GM18868 (cell line): ENCODE data around the gene TJP2.

Experiments used
- ATAC-seq: cut with Tn5 transposase; IDR thresholded peaks from one replicate; pipeline ENCODE4 v1.9.1; 2021; ENCODE audit warnings: mild to moderate bottlenecking, moderate library complexity; ENCODE audit not compliant: unreplicated experiment

Gene TJP2

DNA sequence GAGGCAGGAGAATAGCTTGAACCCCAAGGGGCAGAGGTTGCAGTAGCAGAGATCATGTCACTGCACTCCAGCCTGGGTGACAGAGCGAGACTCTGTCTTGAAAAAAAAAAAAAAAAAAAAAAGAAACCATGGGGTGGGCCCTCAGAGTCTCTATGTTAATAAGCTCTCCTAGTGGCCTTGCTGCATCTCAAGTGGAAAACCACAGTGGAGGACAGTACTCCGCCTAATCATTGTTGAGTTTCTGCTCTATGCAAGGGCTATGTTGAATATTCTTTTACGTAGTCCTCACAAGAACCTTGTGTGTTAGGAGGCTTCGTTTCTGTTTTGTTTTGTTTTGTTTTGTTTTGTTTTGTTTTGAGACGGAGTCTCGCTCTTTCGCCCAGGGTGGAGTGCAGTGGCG lies 48.9 kb downstream of the TJP2 start:
- ATAC-seq: no peak

DNA sequence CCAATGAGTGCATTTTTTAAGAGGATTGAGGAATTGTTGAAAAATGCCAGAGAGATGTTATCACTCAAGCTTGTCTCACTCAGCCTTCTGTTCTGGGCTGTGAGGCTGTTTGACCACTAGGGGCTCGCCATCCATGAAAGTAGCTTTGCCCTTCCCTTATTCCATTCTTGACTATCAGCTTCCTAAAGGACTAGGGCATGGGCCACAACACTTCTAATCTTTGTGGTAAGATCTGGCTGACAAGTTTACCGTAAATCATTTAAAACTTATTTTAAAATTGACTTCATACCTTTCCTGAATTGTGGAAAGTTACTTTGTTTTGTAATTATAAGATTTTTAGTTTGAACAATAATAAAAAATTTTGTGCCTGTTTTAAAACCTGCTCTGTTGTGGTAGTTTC lies 49.5 kb downstream of the TJP2 start:
- no peak for ATAC-seq

DNA sequence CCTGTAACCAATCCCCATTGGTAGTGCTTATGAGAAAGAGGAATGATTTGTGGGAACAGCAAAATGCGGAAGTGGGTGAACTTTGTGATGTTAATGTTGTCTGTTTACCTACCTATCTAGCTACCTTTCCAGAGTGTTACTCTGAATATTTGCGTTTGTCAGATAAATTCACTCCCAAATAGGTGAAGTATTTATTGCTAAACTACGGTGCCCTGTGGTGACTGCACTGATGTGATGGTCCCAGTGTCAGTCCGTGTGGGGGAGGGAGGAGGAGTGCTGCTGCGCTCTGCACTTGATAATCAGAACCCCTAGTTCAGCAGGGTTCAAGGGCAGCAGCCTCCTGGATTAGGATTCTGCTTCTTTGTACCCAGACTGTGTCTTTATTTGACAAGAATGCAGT lies 55.3 kb downstream of the TJP2 start:
- ATAC-seq: no peak

DNA sequence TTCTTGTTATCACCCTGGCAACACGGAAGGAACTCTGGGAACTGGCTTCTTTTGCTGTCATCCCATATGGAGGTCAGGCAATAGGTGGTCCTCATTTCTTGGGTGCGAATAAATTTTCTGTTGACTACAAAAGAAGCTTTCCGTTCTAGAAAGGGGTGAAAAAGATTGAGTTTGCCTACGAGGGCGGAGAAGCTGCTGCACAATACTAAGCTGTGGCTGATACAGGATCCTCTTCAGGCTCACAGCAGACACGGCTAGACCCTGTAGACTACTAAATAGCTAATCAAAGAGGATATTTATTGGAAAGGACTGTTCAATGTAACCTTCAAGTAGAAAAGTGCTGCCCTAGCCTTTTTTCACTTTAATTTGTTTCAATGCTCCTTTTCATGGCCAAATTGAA lies 58.1 kb downstream of the TJP2 start:
- ATAC-seq: no peak

DNA sequence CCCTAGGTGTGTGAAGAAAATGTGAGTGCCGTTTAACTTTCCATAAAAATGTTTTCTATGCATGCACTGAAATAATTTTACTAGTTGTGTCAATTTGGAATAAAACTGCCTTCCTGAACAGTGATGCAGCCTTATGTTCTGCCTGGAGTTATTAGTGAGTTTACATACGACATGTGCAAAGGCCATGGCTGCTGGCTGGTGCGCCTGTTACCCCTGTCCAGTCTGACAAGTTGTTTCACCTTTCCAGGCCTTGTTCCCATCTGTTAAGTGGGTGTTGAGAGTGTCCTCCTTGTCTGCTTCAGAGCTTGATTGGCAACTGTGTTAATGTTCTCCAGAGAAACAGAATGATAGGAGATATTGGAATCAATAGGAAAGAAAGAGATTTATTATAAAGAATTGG lies 60.6 kb downstream of the TJP2 start:
- no peak for ATAC-seq

DNA sequence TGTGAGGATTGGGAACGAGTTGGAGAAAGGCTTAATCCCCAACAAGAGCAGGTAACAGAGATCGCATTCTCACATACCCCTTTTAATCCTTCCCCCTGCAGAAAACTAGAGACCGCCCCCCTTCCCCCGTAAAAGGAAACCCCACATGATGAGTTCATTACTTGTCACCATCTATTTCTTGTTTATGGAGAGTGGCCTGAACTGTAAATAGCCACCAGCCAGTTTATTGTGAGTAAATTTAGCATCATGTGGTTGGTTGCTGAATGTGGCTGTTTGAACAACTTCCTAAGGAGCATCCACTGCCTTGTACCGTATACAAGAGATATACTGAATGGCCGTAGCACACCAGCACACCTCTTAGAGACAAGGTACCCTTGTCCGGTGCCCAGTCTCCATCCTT lies 62.1 kb downstream of the TJP2 start:
- no peak for ATAC-seq

DNA sequence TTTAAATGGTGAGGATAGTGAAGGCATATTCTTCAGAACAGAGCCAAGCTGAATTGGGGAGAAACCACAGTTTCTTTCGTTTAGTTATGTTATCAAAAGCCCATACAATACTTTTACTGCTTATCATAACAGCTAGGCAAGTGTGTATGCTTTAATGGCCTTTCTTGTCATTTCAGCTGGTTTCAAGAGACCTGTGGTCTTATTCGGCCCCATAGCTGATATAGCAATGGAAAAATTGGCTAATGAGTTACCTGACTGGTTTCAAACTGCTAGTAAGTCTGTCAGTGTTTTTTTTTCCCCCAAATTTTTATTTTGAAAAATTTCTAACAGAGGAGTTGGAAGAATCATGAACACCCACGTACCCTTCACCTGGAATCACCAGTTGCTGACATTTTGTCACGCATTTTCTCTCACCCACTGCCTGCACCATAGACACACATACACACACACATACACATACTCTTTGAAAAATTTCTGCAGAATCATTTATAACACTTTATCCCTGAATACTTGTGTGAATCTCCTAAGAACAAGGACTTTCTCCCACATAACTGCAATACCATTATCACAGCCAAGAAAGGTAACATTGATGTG lies 63.7 kb downstream of the TJP2 start:
- no peak for ATAC-seq

DNA sequence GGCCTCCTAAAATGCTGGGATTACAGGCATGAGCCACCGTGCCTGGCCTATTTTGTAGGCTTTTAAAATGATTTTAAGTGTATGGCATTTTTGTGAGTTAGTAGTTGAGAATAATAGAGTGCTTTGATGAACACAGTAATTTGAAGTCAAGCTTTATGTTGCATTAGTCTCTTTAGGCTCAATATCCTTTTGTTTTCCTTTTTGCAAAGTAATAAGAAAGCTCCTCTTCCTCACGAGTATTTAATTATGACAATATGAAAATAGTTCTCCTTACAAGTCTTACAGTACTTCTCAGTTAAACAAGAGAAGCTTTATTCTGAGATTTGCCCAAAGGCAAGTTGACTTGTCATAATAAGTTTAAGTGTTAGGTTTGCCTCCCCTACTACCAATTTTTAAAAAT lies 69.0 kb downstream of the TJP2 start:
- ATAC-seq: no peak

DNA sequence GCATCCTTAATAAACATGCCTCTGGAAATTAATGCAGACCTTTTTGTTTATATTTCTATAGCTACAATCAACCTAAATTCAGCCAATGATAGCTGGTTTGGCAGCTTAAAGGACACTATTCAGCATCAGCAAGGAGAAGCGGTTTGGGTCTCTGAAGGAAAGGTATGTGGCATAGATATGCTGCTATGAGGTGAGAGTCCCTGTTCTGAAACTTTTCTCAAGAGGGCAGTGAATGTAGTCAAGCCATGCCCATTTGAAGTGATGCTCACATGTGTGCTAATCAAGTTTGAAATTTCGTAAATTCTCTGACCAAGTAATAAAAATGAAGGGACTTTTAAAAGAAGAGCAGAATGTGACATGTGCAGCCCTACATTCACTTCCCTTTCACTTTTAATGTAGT lies 72.6 kb downstream of the TJP2 start:
- ATAC-seq: no peak

DNA sequence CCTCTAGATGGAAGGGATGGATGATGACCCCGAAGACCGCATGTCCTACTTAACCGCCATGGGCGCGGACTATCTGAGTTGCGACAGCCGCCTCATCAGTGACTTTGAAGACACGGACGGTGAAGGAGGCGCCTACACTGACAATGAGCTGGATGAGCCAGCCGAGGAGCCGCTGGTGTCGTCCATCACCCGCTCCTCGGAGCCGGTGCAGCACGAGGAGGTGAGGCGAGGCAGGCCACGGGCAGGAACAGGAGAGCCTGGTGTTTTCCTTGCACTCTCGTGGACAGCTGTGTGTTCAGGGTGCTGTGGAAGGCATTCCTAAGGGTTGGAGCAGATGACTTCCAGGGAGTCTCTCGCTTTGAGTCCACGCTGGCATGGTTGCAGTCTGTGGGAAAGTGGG lies 73.9 kb downstream of the TJP2 start:
- no peak for ATAC-seq

DNA sequence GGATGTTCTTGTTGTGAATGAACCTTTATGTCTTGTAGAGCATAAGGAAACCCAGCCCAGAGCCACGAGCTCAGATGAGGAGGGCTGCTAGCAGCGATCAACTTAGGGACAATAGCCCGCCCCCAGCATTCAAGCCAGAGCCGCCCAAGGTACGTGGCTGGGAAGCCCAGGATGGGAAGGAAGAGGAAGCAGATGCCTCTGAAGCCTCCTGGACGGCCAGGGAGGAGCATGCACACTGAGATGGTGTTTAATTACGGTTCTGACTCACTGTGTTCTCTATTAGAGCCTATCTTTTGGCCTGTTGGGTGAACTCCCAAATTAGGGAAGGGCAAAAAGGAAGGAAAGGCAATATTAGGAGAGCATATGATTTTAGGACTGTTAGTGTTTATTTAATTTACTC lies 75.3 kb downstream of the TJP2 start:
- ATAC-seq: no peak

DNA sequence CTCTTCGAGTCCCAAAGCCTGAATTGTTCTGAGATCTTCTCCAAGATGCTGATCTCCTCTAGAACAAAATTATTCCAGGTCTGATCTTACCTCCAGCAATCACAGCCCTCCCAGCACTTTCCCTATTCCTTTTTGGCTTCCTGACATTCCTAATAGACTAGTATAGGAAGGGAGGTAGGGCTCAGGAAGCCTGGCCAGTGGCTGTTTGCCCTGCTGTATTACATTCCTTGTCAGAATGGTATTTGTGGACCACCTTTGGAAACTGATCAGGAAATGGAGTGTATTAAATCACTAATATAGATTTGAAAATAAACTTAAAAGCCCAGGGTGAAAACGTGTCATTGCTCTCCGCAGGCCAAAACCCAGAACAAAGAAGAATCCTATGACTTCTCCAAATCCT lies 76.6 kb downstream of the TJP2 start:
- ATAC-seq: no peak

DNA sequence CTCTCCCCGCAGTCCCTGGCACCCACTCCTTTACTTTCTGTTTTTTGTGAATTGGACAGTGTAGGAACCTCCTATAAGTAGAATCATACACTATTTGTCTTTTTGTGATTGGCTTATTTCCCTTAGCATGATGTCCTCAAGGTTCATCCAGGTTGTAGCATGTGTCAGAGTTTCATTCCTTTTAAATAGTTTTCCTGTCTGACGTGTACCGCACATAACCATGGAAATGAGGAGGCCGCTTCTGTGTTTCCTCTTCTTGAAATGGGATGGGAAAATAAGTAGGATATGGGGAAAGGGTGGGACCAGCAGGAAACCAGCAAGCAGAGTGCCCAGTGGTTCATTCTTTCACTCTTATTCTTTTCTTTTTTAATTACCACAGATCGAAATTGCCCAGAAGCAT lies 78.4 kb downstream of the TJP2 start:
- ATAC-seq: no peak

DNA sequence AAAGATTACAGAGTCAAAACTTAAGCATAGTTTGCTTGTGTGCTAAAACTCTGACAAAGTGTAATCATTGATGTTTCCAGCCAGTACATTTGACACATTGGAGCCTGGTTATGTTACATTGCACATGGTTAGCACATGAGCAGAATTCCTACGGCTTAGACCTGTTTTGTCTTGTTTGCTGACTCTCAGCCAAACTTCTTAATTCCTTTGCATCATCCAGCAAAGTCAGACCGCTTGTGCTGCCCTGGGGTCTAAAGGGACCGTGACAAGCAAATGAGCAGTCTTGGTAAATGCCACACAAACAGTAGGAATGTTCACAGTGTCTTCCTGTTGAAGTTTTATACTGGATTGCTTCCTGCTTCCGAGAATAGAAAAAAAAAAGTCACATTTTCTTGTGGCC lies 79.0 kb downstream of the TJP2 start:
- ATAC-seq: no peak

DNA sequence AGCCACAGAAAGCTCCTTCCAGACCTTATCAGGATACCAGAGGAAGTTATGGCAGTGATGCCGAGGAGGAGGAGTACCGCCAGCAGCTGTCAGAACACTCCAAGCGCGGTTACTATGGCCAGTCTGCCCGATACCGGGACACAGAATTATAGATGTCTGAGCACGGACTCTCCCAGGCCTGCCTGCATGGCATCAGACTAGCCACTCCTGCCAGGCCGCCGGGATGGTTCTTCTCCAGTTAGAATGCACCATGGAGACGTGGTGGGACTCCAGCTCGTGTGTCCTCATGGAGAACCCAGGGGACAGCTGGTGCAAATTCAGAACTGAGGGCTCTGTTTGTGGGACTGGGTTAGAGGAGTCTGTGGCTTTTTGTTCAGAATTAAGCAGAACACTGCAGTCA lies 80.1 kb downstream of the TJP2 start:
- no peak for ATAC-seq

DNA sequence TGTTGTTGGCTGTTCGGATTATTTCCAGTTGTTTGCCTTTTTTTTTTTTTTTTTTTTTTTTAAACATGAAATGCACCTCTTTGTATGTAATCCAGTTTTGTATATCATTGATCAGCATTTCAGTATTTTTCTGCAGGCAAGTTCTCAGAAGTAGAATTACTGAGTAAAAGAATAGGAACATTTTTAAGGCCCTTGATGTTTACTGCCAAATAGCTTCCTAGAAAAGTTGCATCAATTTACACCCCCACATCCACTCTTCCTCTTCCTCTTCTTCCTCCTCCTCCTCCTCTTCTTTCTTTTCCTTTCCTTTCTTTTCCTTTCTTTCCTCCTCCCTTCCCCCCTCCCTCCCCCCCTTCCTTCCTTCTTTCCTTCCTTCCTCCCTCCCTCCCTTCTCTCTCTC lies 81.5 kb downstream of the TJP2 start:
- no peak for ATAC-seq

DNA sequence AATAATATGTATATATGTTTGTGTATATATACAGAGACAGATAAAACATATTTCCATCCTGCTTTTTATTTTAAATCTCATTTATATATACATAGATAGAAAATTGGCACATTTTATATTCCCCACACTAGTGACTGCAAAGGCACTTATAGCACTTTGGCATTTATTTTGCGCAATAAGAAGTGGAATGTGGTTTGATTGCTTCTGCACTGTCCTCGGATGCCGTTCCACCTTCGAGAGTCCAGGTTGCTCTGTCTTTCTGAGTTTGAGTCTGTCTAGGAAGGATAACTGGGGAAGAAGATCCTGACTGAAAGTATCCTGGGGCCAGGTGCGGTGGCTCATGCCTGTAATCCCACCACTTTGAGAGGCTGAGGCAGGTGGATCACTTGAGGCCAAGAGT lies 84.5 kb downstream of the TJP2 start:
- no peak for ATAC-seq

DNA sequence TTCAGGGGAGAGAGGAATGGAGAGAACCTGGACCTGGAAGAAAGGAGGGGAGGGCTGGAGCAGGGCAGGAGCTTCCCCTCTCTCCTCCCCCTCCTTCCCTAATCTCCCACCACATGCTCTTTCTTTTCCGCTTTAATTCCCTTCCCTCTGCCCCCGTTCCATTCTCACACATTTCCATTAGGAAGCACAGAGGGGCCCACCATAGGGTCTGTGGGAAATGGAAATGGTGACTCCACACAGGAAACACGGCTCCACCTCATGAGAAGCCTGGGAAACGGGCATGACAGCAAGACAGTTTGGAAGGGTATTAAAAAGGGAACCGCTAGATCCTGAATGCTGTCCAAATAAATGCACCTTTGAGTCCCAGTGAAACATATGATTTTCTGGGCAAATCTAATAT lies 86.1 kb downstream of the TJP2 start:
- no peak for ATAC-seq

DNA sequence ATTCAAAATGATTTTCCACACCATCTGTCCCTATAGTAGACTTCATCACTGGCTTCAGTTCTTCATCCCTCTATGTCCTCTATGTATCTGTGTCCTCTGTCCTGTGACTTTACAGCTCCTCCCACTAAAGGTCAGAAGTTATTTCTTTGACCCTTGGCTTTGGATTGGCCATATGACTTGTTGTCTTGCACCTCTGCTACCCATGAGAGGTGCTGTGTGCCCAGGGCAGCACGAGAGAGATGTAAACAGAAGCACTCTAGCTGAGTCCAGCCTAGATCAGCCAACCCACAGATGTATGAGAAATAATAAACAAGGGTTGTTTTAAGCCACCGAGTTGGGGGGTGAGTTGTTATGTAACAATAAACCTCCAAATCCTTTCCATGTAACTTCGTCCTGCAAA lies 87.6 kb downstream of the TJP2 start:
- ATAC-seq: no peak

DNA sequence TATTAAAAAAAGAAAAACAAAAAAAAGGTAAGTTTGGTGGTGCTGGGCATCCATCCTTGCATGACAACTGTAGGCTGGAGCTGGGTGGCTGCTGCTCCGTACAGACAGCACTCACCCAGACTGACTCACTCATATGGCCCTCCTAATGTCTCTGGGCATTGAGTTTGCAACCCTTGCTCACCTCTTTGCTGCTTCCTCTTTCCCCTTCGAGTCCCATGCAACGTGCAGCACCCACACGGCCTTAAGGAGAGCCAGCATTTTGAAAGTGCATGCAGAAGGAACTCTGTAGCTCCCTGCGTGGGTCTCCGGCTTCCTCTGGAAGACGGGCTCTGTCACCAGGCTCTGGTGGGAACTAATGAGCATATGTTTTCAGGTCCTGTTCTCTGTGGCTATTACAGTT lies 90.4 kb downstream of the TJP2 start:
- ATAC-seq: no peak

DNA sequence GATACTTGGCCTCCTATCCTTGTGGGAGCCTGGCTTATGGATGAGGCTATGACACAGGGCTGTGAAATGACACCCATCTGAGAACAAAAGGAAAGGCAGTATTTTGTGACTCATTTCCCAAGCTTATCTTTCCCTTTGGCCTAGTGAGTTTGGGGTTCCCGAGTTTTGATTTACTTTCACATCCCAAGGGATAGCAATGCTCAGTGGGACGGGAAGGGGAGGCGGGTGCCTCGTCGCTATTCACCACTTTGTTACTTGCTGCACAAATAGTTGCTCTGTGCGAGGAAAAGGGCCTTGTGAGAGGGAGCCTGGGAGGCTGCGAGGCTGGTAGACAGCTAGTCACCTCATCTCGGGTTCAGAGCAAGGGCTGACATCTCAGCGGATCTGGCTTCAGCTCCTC lies 91.8 kb downstream of the TJP2 start:
- no peak for ATAC-seq

DNA sequence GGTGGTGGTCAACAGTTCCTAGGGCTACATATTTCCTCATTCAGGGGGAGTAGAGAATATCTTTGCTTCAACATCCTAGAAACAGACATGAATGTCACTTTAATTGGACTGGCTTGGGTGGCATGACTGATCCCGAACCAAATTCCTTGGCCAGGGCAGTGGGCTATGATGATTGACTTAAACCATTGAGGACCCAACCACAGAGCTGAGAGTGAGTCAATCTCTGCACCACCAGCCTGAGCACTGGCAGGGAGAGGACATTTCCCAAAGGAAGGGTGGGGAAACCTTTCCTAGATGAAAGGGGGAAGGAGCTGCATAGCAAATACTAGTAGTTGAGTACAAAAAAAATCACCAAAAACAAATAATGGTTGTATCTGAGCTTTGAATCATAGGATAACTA lies 98.1 kb downstream of the TJP2 start:
- no peak for ATAC-seq

DNA sequence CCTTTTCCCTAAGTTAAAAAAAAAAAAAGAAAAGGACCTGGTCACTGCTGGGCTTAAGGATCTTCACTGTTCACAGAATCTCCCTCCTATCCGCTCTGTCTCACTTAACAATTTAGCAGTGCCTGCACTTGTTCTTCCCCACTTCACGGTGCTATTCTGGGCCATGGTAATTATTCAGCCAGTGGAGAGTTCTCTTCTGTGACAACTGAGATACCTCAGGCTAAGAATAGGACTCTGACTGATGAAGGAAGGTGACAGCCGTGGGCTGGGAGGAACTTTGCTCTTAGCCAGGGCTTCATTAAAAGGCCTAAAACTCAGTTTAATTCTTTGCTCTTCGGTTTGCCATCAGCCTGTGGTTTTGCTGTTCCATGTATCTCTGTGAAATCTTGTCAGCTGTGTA lies 99.1 kb downstream of the TJP2 start:
- ATAC-seq: peak; percentile 64

DNA sequence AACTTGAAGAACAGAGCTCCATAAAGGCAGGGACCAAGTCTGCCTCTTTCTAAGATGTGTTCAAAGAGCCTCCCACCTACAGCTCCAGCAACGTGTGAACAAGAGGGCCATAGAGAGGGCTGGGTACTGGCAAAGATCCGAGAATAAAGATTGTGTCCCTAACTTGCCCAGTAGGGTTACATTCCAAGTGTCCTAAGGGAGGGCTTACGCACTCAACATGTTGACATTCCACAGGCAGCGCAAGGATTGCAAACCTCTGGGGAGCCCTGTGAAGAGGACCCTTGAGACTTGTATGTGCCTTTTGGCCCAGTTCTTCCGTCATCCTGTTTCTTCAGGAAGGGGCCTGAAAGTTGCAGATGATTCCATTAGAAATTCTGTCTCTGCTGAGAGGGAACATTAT lies 102.7 kb downstream of the TJP2 start:
- ATAC-seq: no peak
